Colonic mucosa (tissue), 4 donors: ENCODE results near the gene ATE1. TPM values are rescaled to one million over a fixed set of nuclear protein-coding genes. Genes with fewer than 3 reads are reported as not detected.

ENCODE experiments used
- DNase-seq: peaks from one replicate; pipeline ENCODE4 v3.0.0-alpha.2; 2020
- H3K27ac ChIP-seq: fragments of 200-600 bp; one replicate; pipeline ENCODE4 v1.8.0; 2021
- H3K27me3 ChIP-seq: fragments of 200-600 bp; one replicate; pipeline ENCODE4 v1.8.0; 2021
- H3K36me3 ChIP-seq: fragments of 200-600 bp; one replicate; pipeline ENCODE4 v1.8.0; 2021
- H3K4me1 ChIP-seq: fragments of 200-600 bp; one replicate; pipeline ENCODE4 v1.8.0; 2021; ENCODE audit warnings: mild to moderate bottlenecking
- H3K4me3 ChIP-seq: fragments of 200-600 bp; one replicate; pipeline ENCODE4 v1.8.0; 2021
- H3K9ac ChIP-seq, 2 donors: one replicate each; pipeline ENCODE4 v1.7.0; 2013; ENCODE audit warnings: control low read depth in 2 of 2, low read depth in 2 of 2, low read length in 2 of 2
- H3K9me3 ChIP-seq: fragments of 200-600 bp; one replicate; pipeline ENCODE4 v1.8.0; 2021
- CTCF ChIP-seq: fragments of 200-600 bp; IDR thresholded peaks from one replicate; pipeline ENCODE4 v1.8.0; 2022; ENCODE audit warnings: antibody characterized with exemption, mild to moderate bottlenecking
- intact Hi-C: fragments of 100-400 bp; cut with DNase I; formaldehyde crosslinking; loops from one replicate; pipeline ENCODE4 v1.14.1; 2022
- total RNA-seq, 2 donors: library from RNA; stranded (reverse); fragmentation: NEBNext Ultra II Directional in 1 of 2; extraction: Animal tissue kit (Norgen Biotek cat#: 25700) in 1 of 2; gene quantifications; one replicate each; pipeline ENCODE4 v1.2.1, GENCODE V29; 2021
- donor health status: healthy.
- donor health status: DM: no; HTN: no; CAD: no.
- donor health status: DM: no; HTN: no; CAD: no.

Gene ATE1
- total RNA-seq, 2 donors from 2014 or later, result 32.9 to 78.0 TPM

DNA sequence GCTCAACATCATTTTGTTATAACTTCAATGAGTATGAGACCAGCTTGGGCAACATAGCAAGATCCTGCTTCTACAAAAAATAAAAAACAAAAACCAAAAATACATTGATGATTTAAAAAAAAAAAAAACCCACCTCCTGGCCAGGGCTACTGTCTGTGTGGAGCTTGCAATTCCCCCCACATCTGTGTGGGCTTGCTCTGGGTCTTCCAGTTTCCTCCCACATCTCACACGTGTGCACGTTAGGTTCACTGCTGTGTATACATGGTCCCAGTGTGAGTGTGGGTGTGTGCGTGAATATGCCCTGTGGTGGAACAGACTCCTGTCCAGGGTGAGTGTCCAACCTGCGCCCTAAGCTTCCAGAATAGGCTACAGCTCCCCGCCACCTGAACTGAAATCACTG, 41.6 kb downstream of the ATE1 start:
- Histone ChIP-seq H3K36me3 (no peaks in the 10 kb centered on the region), H3K27me3 (no peaks in the 10 kb centered on the region), H3K4me1 (no peaks in the 10 kb centered on the region), H3K9ac (no peak overlapping the region), H3K9me3 (no peaks in the 10 kb centered on the region), H3K27ac (no peak overlapping the region), H3K4me3 (no peak overlapping the region)
- intact Hi-C loops, result loop anchor here (5.0 kb wide), 1 partner anchor 944 kb away; no protein-coding TSS in a partner anchor
- no peak for DNase-seq
- no peak for TF ChIP-seq CTCF

DNA sequence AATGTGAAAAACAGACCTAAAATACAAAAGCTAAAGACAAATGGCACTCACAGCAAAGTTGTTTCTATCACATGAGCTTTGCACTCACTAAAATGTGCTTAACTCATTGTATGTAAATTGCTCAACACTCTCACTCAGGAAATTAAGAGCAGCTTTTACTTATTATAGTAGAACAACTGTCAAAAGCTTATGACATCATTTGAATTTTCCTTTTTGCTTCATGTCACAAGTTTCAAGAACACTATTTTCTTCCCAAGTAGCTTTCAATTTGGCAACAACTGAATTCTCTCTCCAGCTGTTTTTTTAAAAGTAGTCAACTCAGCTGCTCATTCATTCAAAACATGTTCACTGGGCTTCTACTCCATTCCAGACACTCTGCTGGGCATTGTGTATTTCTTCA, 46.9 kb downstream of the ATE1 start:
- no peak for DNase-seq
- TF ChIP-seq CTCF, result no peak
- Histone ChIP-seq H3K4me3 (no peak overlapping the region), H3K27ac (no peak overlapping the region), H3K9ac (no peak overlapping the region), H3K36me3 (no peaks in the 10 kb centered on the region), H3K27me3 (no peaks in the 10 kb centered on the region), H3K4me1 (no peaks in the 10 kb centered on the region), H3K9me3 (no peaks in the 10 kb centered on the region)
- intact Hi-C loops, result no loop called here

DNA sequence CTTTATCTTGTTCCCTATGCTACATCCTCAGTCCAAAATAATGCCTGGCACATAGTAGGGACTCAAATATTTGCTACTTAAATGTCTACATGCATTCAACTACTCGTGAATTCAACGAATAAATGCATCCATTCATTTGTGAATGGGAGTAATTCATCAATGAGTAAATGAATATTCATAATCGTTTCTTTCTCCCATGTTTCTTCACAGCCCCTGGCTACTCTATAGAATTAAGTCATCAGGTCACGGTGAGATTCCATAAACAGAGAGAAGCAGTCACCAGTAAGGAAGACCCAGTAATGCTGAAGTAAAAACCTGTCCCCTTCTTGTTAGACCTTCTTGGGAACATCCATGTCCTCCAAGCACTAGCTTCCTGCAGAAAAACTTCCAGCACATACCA, 48.4 kb downstream of the ATE1 start:
- intact Hi-C loops, result no loop called here
- no peaks in the 10 kb centered on the region for H3K9me3 ChIP-seq
- no peaks in the 10 kb centered on the region for H3K27me3 ChIP-seq
- TF ChIP-seq CTCF, result no peak
- no peak overlapping the region for H3K9ac ChIP-seq
- no peaks in the 10 kb centered on the region for H3K36me3 ChIP-seq
- no peak for DNase-seq
- H3K4me3 ChIP-seq, result no peak overlapping the region
- H3K4me1 ChIP-seq, result no peaks in the 10 kb centered on the region
- H3K27ac ChIP-seq, result no peak overlapping the region

DNA sequence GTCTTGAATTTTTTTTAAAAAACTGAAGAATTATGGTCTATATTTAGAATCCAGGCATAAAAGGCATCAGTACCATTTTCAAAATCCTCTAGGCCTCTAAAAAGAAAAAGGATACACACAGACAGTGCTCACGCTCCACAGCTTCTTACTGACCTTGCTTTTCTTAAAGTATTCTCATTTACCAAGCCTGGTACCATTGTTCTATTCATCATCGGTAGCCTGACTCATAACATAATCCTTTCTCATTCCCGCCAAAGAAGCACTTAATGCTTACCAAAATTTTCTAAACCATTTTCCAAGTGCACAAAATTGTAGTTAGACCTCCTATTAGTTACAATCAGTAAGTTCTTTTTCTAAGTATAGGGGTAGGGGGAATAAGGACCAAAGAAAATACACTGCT, 54.6 kb downstream of the ATE1 start:
- Histone ChIP-seq H3K27ac (no peak overlapping the region), H3K9me3 (no peaks in the 10 kb centered on the region), H3K27me3 (no peaks in the 10 kb centered on the region), H3K4me3 (no peak overlapping the region), H3K36me3 (peaks cover 5% of the 10 kb centered on the region), H3K9ac (no peak overlapping the region), H3K4me1 (no peaks in the 10 kb centered on the region)
- no peak for TF ChIP-seq CTCF
- no peak for DNase-seq
- intact Hi-C loops, result no loop called here

DNA sequence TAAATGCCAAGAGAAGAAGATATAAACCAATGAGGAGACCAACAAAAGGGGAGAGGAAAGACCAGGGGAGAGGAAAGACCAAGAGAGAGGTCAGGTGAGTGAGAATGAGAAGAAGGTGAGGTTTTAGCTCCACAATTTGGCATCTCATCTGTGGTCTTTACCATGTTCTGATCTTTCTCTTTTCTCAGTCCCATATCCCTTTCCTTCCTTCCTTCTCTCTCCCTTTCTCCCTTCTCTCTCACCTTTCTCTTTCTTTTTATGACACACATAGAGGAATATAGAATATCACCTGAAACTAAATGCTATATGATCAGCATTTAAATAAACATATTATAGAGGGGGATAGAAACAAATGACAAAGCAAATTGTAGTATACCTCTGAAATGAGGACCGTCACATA, 57.4 kb downstream of the ATE1 start:
- H3K4me3 ChIP-seq, result no peak overlapping the region
- TF ChIP-seq CTCF, result no peak

GRCh38 chr10:121865554-121865953, 62.3 kb downstream of the ATE1 start:
- no peak for TF ChIP-seq CTCF
- H3K36me3 ChIP-seq, result no peaks in the 10 kb centered on the region
- no peaks in the 10 kb centered on the region for H3K9me3 ChIP-seq
- no peak for DNase-seq
- no peaks in the 10 kb centered on the region for H3K4me1 ChIP-seq
- no peaks in the 10 kb centered on the region for H3K27me3 ChIP-seq
- H3K9ac ChIP-seq, result no peak overlapping the region
- no peak overlapping the region for H3K4me3 ChIP-seq
- intact Hi-C loops, result no loop called here
- H3K27ac ChIP-seq, result no peak overlapping the region

More for the DNA sequence above, 57.4 kb downstream of the ATE1 start:
- Histone ChIP-seq H3K9ac (no peak overlapping the region), H3K27ac (no peak overlapping the region), H3K36me3 (peaks cover 5% of the 10 kb centered on the region), H3K9me3 (no peaks in the 10 kb centered on the region), H3K4me1 (no peaks in the 10 kb centered on the region), H3K27me3 (no peaks in the 10 kb centered on the region)
- DNase-seq, result no peak
- intact Hi-C loops, result no loop called here
